ENCODE measurements around the gene GALNTL6.

GRCh38 chr4:172822331-172822730 is 1009.1 kb downstream of the GALNTL6 start:
- TF ChIP-seq CTCF (IDR thresholded peaks at IDR 0.05) (no peak), POLR2A (IDR thresholded peaks at IDR 0.05) (no peak)
